Smooth muscle cell of the umbilical artery (primary cell): Measurements from ENCODE around the gene ELAC2. TPM values are rescaled to one million over a fixed set of nuclear protein-coding genes. Genes with fewer than 3 reads are reported as not detected.

ENCODE experiments used
- total RNA-seq: library from RNA; depleted of rRNA; stranded (reverse); fragments of >200 nt; gene quantifications from 2 replicates; pipeline ENCODE4 v1.2.3, GENCODE V29; 2014

Gene ELAC2, protein sequence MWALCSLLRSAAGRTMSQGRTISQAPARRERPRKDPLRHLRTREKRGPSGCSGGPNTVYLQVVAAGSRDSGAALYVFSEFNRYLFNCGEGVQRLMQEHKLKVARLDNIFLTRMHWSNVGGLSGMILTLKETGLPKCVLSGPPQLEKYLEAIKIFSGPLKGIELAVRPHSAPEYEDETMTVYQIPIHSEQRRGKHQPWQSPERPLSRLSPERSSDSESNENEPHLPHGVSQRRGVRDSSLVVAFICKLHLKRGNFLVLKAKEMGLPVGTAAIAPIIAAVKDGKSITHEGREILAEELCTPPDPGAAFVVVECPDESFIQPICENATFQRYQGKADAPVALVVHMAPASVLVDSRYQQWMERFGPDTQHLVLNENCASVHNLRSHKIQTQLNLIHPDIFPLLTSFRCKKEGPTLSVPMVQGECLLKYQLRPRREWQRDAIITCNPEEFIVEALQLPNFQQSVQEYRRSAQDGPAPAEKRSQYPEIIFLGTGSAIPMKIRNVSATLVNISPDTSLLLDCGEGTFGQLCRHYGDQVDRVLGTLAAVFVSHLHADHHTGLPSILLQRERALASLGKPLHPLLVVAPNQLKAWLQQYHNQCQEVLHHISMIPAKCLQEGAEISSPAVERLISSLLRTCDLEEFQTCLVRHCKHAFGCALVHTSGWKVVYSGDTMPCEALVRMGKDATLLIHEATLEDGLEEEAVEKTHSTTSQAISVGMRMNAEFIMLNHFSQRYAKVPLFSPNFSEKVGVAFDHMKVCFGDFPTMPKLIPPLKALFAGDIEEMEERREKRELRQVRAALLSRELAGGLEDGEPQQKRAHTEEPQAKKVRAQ
- total RNA-seq: 44.2 and 72.8 TPM in 2 replicates

GRCh38 chr17:13017655-13018459 is at the start of gene ELAC2:
ELAC2 (minus strand) TSS chr17:13018027; CDS start chr17:13017947, 80 bp downstream.

Other genes with a start within 250 kb of the ELAC2 start
- 1.2 and 3.3 TPM in 2 replicates for gene ARHGAP44, start 228.5 kb downstream of the ELAC2 start, total RNA-seq